Measurements from ENCODE around the gene ADAMTSL3.

ADAMTSL3 gene

DNA sequence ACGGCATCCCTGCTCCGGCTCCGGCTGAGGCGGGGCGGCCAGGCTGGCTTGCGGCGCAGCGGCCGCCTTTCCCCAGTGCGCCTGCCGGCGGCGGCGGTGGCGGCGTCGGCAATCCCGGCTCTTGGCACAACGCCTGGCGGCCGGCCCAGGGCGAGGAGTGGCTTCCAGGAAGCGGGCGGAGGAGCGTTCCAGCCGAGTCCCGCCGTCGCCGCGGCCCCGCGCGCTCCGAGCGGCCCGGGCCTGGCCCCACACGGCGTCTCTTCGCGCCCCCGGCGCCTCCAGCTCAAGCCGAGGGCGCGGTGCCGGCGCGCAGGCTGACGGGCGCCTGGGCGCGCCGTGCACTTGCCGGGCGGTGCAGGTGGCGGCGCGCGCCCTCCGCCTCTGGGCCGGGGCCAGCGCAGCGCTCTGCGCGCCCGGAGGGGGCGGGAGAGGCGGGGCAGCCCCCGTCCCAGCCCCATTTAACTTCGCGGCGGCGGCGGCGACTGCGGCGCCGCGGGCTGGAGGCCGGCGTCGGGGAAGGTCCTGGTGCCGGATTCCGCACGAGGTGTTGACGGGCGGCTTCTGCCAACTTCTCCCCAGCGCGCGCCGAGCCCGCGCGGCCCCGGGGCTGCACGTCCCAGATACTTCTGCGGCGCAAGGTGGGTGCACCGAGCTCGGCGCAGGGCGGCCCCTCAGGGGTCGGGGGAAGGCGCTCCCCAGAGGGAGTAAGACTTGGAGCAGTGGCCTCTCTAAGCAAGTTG, at the start of gene ADAMTSL3:
ADAMTSL3 (plus strand) TSS at position 485 of the 740 bp plus-strand sequence. CDS start 1,639 bp downstream, outside the sequence.
- no peak within 1 kb of the TSS for H3K27ac ChIP-seq
- no peaks in the 10 kb centered on the region for H3K27me3 ChIP-seq (ENCODE audit: insufficient read depth, low read depth)
- no peak within 1 kb of the TSS for H3K4me2 ChIP-seq
- no peak within 1 kb of the TSS for H3K9ac ChIP-seq
- TF ChIP-seq CTCF (conservative IDR thresholded peaks at IDR 0.05; ENCODE audit: low read depth, low read length): no peak
- H3K36me3 ChIP-seq (ENCODE audit: insufficient read depth): no peaks in the 10 kb centered on the region
- no peak within 1 kb of the TSS for H2AFZ ChIP-seq (ENCODE audit: low read depth)
- no peaks in the 10 kb centered on the region for H4K20me1 ChIP-seq (ENCODE audit: insufficient read depth)
- no peak within 1 kb of the TSS for H3K4me3 ChIP-seq (IDR thresholded peaks at IDR 0.05; ENCODE audit: insufficient read depth, low read depth, low read length)
- no peaks in the 10 kb centered on the region for H3K79me2 ChIP-seq (ENCODE audit: insufficient read depth, low read depth)
- H3K4me1 ChIP-seq (ENCODE audit: low read depth, poor library complexity, severe bottlenecking): no peaks in the 10 kb centered on the region

DNA sequence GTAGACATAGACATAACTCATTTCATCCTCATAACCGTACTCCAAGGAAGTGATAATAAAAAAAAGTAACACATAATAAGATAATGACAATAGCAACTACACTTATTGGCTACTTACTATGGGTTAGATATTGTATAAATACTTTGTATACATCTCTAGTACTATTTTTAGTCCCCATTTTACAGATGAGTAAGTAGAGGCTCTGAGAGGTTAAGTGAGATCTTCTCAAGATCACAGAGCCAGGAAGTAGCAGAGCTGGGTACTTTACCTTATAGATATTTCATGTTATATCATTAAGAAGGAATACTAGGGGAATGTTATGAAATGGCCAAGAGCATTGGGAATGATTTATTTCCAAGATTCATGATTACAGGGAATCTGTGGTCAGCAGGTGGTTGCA, 49.4 kb upstream of the ADAMTSL3 start:
- TF ChIP-seq CTCF (conservative IDR thresholded peaks at IDR 0.05; ENCODE audit: low read depth, low read length): no peak
- no peak overlapping the region for H3K4me2 ChIP-seq
- H4K20me1 ChIP-seq (ENCODE audit: insufficient read depth): no peaks in the 10 kb centered on the region
- H3K36me3 ChIP-seq (ENCODE audit: insufficient read depth): no peaks in the 10 kb centered on the region
- H2AFZ ChIP-seq (ENCODE audit: low read depth): no peak overlapping the region
- no peaks in the 10 kb centered on the region for H3K4me1 ChIP-seq (ENCODE audit: low read depth, poor library complexity, severe bottlenecking)
- H3K4me3 ChIP-seq (IDR thresholded peaks at IDR 0.05; ENCODE audit: insufficient read depth, low read depth, low read length): no peak overlapping the region
- H3K79me2 ChIP-seq (ENCODE audit: insufficient read depth, low read depth): no peaks in the 10 kb centered on the region
- no peak overlapping the region for H3K9ac ChIP-seq
- no peak overlapping the region for H3K27ac ChIP-seq
- H3K27me3 ChIP-seq (ENCODE audit: insufficient read depth, low read depth): no peaks in the 10 kb centered on the region

- Histone ChIP-seq H3K4me3 (IDR thresholded peaks at IDR 0.05; ENCODE audit: insufficient read depth, low read depth, low read length) (no peak overlapping the region), H4K20me1 (ENCODE audit: insufficient read depth) (no peaks in the 10 kb centered on the region), H2AFZ (ENCODE audit: low read depth) (no peak overlapping the region), H3K79me2 (ENCODE audit: insufficient read depth, low read depth) (no peaks in the 10 kb centered on the region), H3K36me3 (ENCODE audit: insufficient read depth) (no peaks in the 10 kb centered on the region), H3K9ac (no peak overlapping the region), H3K27ac (no peak overlapping the region), H3K4me2 (no peak overlapping the region), H3K27me3 (ENCODE audit: insufficient read depth, low read depth) (no peaks in the 10 kb centered on the region), H3K4me1 (ENCODE audit: low read depth, poor library complexity, severe bottlenecking) (no peaks in the 10 kb centered on the region)
- no peak for TF ChIP-seq CTCF (conservative IDR thresholded peaks at IDR 0.05; ENCODE audit: low read depth, low read length)
Observed at GRCh38 chr15:83605111-83605945, 48.6 kb upstream of the ADAMTSL3 start.

GRCh38 chr15:83610132-83610531, 43.8 kb upstream of the ADAMTSL3 start:
- no peaks in the 10 kb centered on the region for H3K79me2 ChIP-seq (ENCODE audit: insufficient read depth, low read depth)
- H3K27ac ChIP-seq: no peak overlapping the region
- no peak overlapping the region for H2AFZ ChIP-seq (ENCODE audit: low read depth)
- H3K4me3 ChIP-seq (IDR thresholded peaks at IDR 0.05; ENCODE audit: insufficient read depth, low read depth, low read length): no peak overlapping the region
- H4K20me1 ChIP-seq (ENCODE audit: insufficient read depth): no peaks in the 10 kb centered on the region
- no peaks in the 10 kb centered on the region for H3K36me3 ChIP-seq (ENCODE audit: insufficient read depth)
- no peak overlapping the region for H3K9ac ChIP-seq
- no peak overlapping the region for H3K4me2 ChIP-seq
- no peaks in the 10 kb centered on the region for H3K27me3 ChIP-seq (ENCODE audit: insufficient read depth, low read depth)
- TF ChIP-seq CTCF (conservative IDR thresholded peaks at IDR 0.05; ENCODE audit: low read depth, low read length): no peak
- no peaks in the 10 kb centered on the region for H3K4me1 ChIP-seq (ENCODE audit: low read depth, poor library complexity, severe bottlenecking)

Measured in KMS-11 (cell line).